Activated CD4-positive, alpha-beta T cell treated with anti-CD3 and anti-CD28 coated beads for 1 hour (primary cell): ENCODE data around the gene VASP.

Experiments
- DNase-seq: peaks from one replicate; pipeline ENCODE4 v3.0.0-alpha.2; 2020

VASP gene

DNA sequence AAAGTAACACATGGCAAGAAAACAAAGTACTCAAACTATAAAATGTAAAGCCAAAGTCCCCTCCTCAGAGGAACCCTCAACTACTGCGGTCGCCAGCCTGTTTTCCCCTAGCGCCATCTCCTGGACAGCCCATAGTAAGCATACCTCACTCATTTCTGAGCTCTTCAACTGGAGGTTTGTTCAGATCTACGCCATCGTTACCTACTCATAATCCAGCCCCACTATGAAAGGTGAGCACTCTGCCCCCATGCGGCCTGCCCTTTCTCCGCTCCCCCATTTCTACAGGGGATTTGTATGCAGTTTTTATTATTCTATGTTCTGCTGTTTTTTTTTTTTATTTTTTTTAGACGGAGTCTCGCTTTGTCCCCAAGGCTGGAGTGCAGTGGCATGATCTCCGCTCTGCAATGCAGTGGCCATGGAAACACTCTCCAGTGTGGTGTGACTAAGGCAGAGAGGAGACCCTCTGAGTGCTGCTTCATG is 51.2 kb downstream of the VASP start:
- peak; percentile 40 for DNase-seq

DNA sequence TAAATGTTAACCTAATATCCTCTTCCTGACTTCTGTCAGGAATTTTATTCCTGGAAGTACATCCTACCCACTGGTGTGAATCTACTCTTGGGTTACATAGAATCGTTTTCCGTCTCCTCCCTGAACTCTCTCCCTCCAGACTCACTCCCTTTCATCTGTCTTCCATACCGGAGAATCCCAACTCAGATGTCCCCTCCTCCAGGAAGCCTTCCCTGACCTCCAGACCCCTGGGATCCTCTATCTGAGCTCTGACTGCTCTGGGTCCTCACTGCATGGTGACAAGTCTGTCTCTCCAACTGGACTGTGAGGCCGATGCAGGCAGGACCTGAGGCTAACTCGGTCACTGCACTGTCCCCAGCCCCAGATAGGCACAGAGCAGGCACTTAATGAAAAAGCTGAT is 52.8 kb downstream of the VASP start:
- no peak for DNase-seq

GRCh38 chr19:45560686-45561085 is 53.4 kb downstream of the VASP start:
- DNase-seq: no peak

GRCh38 chr19:45564131-45564780 is 57.0 kb downstream of the VASP start:
- DNase-seq: no peak

DNA sequence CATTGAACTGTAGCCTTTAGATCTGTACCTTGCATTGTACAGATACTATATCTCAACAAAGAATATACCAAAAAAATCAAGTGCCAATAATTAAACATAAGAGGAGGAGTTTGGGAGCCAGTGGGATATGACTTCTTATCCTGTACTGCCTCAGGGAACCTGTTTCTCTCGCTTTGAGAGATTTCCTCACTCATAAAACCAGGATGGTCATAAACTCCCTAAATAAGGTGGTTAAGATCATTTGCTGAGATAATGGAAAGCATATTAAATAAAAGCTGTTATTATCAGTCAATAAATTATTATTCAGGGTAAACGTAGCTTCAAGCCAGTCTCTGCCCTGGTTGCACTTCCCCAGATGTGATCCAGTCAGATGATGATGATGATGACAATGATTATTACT is 60.3 kb downstream of the VASP start:
- DNase-seq: no peak

GRCh38 chr19:45568732-45569131 is 61.5 kb downstream of the VASP start:
- no peak for DNase-seq

- DNase-seq: peak; percentile 24
Observed at GRCh38 chr19:45569619-45570421, 62.5 kb downstream of the VASP start.

GRCh38 chr19:45571457-45572220 is 64.4 kb downstream of the VASP start:
- no peak for DNase-seq

- no peak for DNase-seq
Observed at GRCh38 chr19:45574526-45574925, 67.2 kb downstream of the VASP start.

- DNase-seq: no peak
Observed at GRCh38 chr19:45575216-45575615, 67.9 kb downstream of the VASP start.
